Activated CD4-positive, CD25-positive, alpha-beta regulatory T cell (primary cell): ENCODE results near the gene NPPB.

ENCODE experiments used
- DNase-seq, 4 experiments: peaks; one replicate each; lab custom pipeline; 2025; lab: John Stamatoyannopoulos, UW

The NPPB gene

DNA sequence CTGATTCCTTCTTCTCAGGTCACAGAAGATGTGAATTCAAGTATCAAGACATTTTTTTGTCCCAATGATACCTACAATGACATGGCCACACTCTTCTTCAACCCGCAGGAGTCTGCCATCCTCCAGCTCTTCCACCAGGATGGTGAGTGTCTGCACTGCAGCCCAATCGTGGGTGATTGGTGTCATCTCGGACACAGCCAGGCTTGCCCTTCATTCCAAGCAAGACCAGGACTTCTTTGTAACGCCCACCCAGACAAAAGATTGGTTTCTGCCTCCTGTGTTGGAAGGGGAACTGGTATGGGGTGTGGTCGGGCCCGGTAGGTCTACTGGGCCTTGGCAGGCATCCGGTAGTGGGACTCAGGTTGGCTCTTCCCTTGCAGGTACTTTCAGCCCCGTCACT is 25.2 kb downstream of the NPPB start:
- no peak for DNase-seq

DNA sequence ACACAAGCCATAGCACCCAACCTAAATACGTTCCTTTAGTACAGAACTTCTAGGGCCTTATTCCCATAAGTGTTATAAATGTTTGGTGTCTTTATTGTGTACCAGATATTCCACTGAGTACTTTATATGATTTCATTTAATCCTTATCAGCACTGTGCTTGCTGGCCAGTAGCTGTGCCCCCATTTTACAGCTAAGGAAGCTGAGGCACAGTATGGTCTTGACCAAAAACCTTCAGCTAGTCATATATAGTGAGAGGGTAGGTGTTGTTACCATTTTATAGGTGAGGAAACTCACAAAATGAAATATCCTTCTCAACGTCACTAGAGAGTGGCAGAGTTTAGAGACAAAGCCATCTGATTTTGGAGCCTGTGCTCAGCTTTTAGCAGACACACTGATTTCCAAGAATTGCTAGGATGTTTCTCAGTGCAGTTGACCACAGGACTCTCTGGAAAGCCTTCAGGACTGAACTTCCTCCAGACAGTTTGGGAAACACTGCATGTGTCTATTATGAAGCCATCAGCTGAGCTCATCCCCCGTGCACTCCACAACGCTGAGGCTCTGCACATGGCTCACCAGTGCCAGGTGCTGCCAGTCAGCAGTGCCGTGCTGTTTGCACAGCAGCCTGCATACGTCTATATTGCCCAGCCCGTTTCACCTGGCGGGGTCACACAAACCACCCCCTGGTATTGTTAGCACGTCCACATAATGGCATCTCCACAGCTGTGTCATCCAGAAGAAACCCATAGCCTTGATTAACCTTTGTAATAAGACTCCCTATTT is 26.6 kb downstream of the NPPB start:
- no peak for DNase-seq

DNA sequence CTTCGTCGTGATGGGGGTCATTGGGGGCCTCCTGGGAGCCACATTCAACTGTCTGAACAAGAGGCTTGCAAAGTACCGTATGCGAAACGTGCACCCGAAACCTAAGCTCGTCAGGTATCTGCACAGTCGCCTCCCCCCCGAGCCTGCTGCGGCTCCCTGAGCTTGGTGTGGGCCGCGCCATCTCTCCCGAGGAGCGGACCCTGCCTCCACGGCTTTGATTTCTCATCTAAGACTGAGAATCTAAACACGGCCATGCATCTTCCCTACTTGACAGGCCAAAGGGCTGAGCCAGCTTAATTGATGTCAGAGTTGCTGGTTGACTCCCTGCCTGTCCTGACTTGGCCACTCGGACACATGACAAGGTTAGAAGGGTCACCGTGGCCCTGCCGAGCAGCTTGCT is 30.2 kb downstream of the NPPB start:
- no peak for DNase-seq

DNA sequence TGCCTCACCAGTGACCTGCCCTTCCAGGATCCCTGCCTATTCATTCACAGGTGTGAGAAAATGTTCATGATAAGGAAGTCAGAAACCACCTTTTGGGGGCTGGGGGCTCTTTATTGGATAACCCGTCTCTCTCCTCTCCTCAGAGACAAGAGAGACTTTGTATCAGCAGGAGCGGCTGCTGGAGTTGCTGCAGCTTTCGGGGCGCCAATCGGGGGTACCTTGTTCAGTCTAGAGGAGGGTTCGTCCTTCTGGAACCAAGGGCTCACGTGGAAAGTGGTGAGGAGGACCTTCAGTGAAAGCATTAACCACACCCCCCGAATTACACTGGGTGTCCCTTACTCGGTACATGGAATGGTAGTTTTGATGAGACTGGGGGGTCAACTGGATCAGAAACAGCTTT is 31.8 kb downstream of the NPPB start:
- DNase-seq = no peak

DNA sequence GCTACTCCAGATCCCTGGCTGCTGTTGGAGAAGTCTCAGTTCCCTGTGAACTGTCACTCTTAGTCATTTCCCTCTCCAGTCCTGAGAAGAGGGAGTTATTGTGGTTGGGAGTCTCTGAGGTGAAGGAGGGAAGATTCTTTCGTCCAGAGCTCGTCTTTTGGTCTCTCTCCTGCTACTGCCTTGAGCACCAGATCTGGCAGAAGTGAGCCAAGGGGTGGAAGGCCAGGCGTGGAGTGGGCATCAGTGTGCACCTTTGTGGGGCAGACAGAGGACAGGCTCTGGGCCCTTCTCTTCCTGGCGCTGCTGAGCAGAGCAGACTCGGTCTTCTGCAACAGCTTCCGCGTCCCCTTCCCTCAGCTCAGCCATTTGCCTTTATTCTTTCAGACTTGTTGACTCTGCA is 33.6 kb downstream of the NPPB start:
- DNase-seq = no peak

DNA sequence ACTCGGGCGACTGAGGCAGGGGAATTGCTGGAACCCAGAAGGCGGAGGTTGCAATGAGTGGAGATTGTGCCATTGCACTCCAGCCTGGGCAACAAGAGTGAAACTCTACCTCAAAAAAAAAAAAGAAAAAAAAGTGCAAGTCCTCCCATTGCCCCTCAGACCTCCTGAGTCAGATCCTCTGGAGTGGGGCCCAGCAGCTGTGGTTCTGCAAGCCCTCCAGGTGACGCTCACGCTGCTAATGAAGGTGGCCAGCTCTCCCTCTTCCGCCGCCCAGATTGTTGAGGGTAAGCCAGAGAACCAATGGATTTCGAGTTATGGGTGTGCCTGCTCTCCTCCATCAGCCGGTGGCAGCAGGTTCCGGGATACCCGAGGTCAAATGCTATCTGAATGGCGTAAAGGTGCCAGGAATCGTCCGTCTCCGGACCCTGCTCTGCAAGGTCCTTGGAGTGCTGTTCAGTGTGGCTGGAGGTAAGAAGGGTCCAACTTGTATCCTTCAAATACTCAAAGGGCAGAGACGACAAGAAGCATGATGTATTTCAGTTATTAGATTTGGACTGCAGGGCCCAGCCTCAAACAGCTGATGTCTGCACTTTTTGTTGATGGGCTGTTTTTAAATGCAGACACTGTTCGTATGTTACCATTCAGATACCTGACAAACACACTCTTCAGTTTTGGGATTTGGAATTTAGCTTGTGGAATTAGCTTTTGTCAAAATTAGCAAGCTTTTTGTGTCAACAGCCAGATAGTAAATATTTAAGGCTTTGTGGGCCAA is 35.2 kb downstream of the NPPB start:
- DNase-seq = no peak

DNA sequence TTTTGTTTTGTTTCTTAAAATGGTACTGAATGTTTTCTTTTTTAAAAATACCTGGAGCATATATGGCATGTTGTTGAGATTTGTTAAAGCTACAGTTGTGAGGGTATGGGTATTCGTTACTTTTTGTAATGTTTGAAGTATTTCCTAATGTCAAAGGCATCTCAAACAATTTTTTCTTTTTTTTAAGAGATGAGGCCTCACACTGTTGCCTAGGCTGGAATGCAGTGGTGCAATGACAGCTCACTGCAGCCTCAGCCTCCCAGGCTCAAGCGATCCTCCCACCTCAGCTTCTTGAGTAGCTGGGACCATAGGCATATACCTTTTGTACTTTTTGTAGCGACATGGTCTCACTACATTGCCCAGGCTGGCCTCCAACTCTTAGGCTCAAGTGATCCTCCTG is 36.7 kb downstream of the NPPB start:
- DNase-seq = no peak

DNA sequence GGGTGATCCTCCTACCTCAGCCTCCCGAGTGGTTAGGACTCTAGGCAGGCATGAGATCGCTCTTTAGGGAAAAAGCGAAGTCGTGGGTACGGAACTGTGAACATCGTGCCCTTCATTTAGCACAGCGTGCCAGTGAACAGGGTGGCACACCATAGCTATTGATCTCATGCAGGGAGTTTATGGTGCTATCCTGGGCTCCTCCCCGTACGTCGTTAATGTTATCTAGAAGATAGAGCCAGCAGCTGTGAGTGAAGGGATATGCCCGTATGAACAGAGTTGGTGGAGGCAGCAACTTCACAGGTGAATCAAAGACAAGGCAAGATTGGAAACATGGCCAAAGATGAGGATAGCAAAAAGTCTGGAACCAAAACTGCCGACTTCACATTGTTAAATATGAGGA is 41.6 kb downstream of the NPPB start:
- no peak for DNase-seq

DNA sequence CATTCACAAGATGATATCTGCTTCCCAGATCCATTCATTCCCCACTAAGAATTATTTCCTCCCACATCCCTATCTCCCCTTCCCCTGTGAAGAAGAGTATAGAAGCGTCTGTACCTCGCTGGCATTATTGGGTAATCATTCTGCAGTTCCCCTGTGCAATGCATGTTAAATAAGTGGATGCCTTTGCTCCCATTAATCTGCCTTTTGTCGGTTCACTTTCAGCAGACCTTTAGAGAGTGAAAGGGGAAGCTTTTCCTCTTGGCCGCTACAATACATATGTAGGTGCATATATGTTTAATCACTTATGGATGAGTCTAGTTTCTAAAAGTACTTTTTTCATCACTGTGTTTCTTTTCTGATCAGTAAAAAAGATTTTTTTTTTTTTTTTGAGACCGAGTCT is 45.7 kb downstream of the NPPB start:
- no peak for DNase-seq
